AG09309 (cell line): Measurements from ENCODE around the gene XRCC3.

Source experiments
- DNase-seq: peaks from one replicate; pipeline ENCODE4 v3.0.0-alpha.2; 2010; ENCODE audit warnings: low read depth
- H3K4me3 ChIP-seq: 2 replicates; pipeline ENCODE4 v1.5.1; 2011; ENCODE audit warnings: mild to moderate bottlenecking, low read depth, low read length, moderate library complexity; ENCODE audit not compliant: control insufficient read depth
- CTCF ChIP-seq: IDR thresholded peaks from 2 replicates; pipeline ENCODE4 v1.5.1; 2011; ENCODE audit warnings: mild to moderate bottlenecking, low read depth, low read length, inconsistent platforms; ENCODE audit not compliant: insufficient read depth, control insufficient read depth; ENCODE audit errors: missing control alignments

Gene XRCC3

DNA sequence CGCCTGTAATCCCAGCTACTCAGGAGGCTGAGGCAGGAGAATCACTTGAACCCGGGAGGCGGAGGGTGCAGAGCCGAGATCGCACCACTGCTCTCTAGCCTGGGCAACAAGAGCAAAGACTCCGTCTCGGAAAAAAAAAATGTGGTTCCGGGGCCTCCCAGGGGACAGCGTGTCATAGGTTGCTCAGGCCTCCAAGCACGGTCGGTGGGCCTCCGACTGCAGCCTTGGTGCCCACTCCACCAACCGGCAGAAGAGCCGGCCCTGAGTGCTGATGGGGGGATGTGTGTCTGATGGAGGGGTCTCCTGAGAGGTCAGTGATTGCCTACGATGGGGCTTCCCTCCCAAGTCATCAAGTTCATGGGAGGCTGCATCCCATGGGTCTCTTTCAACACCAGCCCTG is 16.2 kb upstream of the XRCC3 start:
- DNase-seq, result no peak
- TF ChIP-seq CTCF, result no peak
- no peak overlapping the region for H3K4me3 ChIP-seq

DNA sequence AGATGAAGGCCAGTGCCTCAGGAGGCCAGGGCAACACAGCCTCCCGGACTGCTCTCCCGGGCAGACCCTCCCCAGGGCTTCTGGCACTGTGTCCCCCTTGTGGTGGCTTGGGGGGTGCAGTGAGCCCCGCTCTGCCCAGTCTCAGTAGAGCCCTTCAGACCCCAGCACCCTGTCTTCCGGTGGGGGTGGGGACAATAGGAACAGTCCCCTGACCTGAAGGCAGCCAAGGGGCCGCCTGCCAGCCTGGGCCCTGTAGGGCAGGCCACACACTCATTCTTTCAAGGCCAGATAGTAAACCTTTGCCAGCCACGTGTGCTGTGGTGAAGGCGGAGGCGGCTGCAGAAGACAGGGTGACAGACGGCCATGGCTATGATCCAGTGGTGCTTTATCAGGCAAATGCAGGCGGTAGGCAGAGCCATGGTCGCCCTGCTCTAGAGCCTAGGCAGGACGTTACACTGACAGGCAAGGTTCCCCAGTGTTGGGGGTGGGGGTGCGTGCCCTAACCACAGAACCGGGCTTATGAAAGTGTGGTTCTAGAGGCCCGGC is 15.3 kb upstream of the XRCC3 start:
- no peak overlapping the region for H3K4me3 ChIP-seq
- no peak for DNase-seq
- no peak for TF ChIP-seq CTCF

- no peak overlapping the region for H3K4me3 ChIP-seq
- TF ChIP-seq CTCF, result no peak
- DNase-seq, result no peak
Observed at GRCh38 chr14:103729496-103730448, 14.5 kb upstream of the XRCC3 start.

GRCh38 chr14:103728721-103729120 is 13.5 kb upstream of the XRCC3 start:
- no peak overlapping the region for H3K4me3 ChIP-seq

DNA sequence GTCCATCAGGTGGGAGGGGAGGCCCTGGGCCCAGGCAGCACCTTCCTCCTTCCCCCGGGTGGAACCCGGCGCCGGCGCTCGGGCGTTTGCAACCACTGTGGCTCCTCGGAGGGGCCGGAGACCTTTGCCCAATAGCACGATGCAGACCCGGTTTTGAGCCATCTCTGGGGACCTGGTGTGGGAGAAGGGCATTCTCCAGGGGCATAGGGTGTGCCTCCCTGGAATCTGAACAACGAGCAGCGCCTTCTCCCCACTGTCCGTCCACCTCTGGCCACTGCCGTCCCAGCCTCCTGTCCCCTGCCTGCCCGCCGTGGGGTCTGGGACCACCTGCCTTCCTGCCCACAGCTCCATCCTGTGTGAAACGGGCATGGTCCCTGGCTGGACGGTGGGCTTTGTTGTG is 12.9 kb upstream of the XRCC3 start:
- no peak for TF ChIP-seq CTCF
- no peak overlapping the region for H3K4me3 ChIP-seq
- DNase-seq, result no peak

More at GRCh38 chr14:103728721-103729120, 13.5 kb upstream of the XRCC3 start:
- DNase-seq, result no peak
- TF ChIP-seq CTCF, result no peak

GRCh38 chr14:103727313-103727980 is 12.2 kb upstream of the XRCC3 start:
- H3K4me3 ChIP-seq, result no peak overlapping the region
- TF ChIP-seq CTCF, result no peak
- no peak for DNase-seq
